Activated B cell treated with CpG ODN at 0.5 μM for 24 hours (primary cell): ENCODE results near the gene HJV. TPM values are rescaled to one million over a fixed set of nuclear protein-coding genes. Genes with fewer than 3 reads are reported as not detected.

Experiments
- ATAC-seq: fragments of 200-7000 bp; cut with Tn5 transposase; one replicate; pipeline ENCODE4 v1.10.0; 2021; ENCODE audit warnings: low read depth, mild to moderate bottlenecking, moderate library complexity
- CTCF ChIA-PET: fragments of 350-600 bp; sonication (Branson Sonifier 250); formaldehyde crosslinking; loops from one replicate; lab custom pipeline; 2021; ENCODE audit warnings: antibody characterized with exemption; lab: Charles Lee
- POLR2A ChIA-PET: fragments of 350-600 bp; sonication (Branson Sonifier 250); formaldehyde crosslinking; loops from one replicate; lab custom pipeline; 2021; ENCODE audit warnings: antibody characterized with exemption; lab: Charles Lee
- DNase-seq: peaks from one replicate; pipeline ENCODE4 v3.0.0; 2022
- H3K27ac Mint-ChIP-seq: one replicate; pipeline ENCODE4 v1.8.0; 2020; ENCODE audit warnings: mixed read lengths
- H3K27me3 Mint-ChIP-seq: one replicate; pipeline ENCODE4 v1.8.0; 2021; ENCODE audit warnings: mixed read lengths
- H3K36me3 Mint-ChIP-seq: one replicate; pipeline ENCODE4 v1.8.0; 2021; ENCODE audit warnings: low read depth, mixed read lengths
- H3K4me1 Mint-ChIP-seq: one replicate; pipeline ENCODE4 v1.8.0; 2021; ENCODE audit warnings: mixed read lengths
- H3K4me3 Mint-ChIP-seq: one replicate; pipeline ENCODE4 v1.8.0; 2020; ENCODE audit warnings: mild to moderate bottlenecking, mixed read lengths
- H3K9me3 Mint-ChIP-seq: one replicate; pipeline ENCODE4 v1.8.0; 2020; ENCODE audit warnings: mixed read lengths
- intact Hi-C: fragments of 100-400 bp; cut with micrococcal nuclease; formaldehyde crosslinking; loops from one replicate; pipeline ENCODE4 v1.15.1; 2024
- total RNA-seq: library from RNA; stranded (reverse); gene quantifications from 2 replicates; pipeline ENCODE4 v1.2.3, GENCODE V29; 2022
- TF ChIP-seq, protein P1 (sequence below): fragments of 200-600 bp; IDR thresholded peaks from one replicate; pipeline ENCODE4 v1.8.0; 2022; ENCODE audit warnings: antibody characterized with exemption, mild to moderate bottlenecking

HJV gene
- total RNA-seq, 1 donor from 2014 or later: not detected

DNA sequence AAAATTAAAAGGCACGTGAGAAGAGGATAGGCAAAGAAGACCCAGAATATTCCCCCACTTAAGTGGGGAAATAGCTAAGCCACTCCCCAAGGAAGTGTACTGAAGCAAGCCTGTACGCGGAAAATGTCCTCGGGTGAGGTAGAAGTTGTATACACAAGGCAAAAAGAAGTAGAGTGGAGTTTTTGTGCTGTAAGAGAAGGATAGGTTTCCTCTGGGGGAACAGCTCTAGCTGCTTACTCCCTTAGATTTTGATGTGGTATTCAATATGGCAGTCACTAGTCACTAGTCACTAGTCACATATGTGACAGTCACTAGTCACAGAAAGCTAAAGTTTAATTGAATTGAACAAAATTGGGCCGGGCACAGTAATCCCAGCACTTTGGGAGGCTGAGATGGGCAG is 32.8 kb downstream of the HJV start:
- H3K9me3 Mint-ChIP-seq: no peaks in the 10 kb centered on the region
- H3K4me3 Mint-ChIP-seq: no peak overlapping the region
- ChIA-PET CTCF (interaction anchor here (5.2 kb wide), 1 partner anchor 10 kb away, joined by 30 read pairs; no protein-coding TSS in a partner anchor), POLR2A (interaction anchor here (1.3 to 13.5 kb wide), 4 partner anchors 5 to 31 kb away, joined by 4 to 579 read pairs (median 294); partner anchors contain the start of genes LIX1L and TXNIP)
- no peaks in the 10 kb centered on the region for H3K27me3 Mint-ChIP-seq
- no peak for DNase-seq
- ATAC-seq: no peak
- peak overlapping the region; percentile 75 for H3K27ac Mint-ChIP-seq
- TF ChIP-seq, protein P1, sequence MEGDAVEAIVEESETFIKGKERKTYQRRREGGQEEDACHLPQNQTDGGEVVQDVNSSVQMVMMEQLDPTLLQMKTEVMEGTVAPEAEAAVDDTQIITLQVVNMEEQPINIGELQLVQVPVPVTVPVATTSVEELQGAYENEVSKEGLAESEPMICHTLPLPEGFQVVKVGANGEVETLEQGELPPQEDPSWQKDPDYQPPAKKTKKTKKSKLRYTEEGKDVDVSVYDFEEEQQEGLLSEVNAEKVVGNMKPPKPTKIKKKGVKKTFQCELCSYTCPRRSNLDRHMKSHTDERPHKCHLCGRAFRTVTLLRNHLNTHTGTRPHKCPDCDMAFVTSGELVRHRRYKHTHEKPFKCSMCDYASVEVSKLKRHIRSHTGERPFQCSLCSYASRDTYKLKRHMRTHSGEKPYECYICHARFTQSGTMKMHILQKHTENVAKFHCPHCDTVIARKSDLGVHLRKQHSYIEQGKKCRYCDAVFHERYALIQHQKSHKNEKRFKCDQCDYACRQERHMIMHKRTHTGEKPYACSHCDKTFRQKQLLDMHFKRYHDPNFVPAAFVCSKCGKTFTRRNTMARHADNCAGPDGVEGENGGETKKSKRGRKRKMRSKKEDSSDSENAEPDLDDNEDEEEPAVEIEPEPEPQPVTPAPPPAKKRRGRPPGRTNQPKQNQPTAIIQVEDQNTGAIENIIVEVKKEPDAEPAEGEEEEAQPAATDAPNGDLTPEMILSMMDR: no peak
- peaks cover 74% of the 10 kb centered on the region for H3K4me1 Mint-ChIP-seq
- H3K36me3 Mint-ChIP-seq: peaks cover 23% of the 10 kb centered on the region
- intact Hi-C loops: loop anchor here (1.0 kb wide), 1 partner anchor 8 kb away; the partner anchor contains the start of gene TXNIP

DNA sequence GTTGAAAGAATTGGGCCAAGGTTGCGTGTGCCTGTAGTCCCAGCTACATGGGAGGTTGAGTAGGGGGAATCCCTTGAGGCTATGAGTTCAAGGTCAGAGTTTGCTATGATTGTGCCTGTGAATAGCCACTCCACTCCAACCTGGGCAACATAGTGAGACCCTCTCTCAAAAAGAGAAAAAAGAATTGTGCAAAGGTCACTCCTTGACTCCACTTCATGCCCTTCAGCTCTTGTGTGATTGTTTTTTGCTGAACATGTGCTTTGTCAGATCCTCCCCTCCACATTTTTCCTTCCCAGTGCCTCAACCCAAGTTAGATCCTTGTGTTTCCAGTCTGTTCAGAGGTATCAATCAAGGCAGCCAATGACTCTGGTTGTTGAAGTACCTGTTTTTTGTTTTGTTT is 33.6 kb downstream of the HJV start:
- no peaks in the 10 kb centered on the region for H3K9me3 Mint-ChIP-seq
- peaks cover 15% of the 10 kb centered on the region for H3K36me3 Mint-ChIP-seq
- no peak overlapping the region for H3K4me3 Mint-ChIP-seq
- ChIA-PET CTCF (interaction anchor here (5.2 kb wide), 1 partner anchor 9 kb away, joined by 30 read pairs; no protein-coding TSS in a partner anchor), POLR2A (interaction anchor here (1.3 to 13.5 kb wide), 5 partner anchors 5 to 64 kb away, joined by 3 to 579 read pairs (median 10); partner anchors contain the start of genes LIX1L and TXNIP)
- H3K4me1 Mint-ChIP-seq: peaks cover 65% of the 10 kb centered on the region
- no peaks in the 10 kb centered on the region for H3K27me3 Mint-ChIP-seq
- TF ChIP-seq, protein P1: no peak
- no peak for DNase-seq
- ATAC-seq: no peak
- H3K27ac Mint-ChIP-seq: peak overlapping the region; percentile 75
- intact Hi-C loops: loop anchor here (1.0 kb wide), 2 partner anchors 8 to 9 kb away; partner anchors contain the start of gene TXNIP

DNA sequence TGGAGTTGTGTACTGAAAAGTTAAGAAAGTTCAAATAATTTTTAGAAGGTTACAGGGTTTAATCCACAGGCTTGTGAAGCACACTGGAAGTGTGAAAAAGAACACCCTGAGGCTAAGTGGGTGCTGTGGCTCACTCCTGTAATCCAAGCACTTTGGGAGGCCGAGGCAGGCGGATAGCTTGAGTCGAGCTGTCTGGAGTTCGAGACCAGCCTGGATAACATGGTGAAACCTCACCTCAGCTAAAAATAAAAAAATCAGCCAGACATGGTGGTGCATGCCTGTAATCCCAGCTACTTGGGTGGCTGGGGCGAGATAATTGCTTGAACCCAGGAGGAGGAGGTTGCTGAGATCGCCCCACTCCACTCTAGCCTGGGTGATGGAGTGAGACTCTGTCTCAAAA is 35.0 kb downstream of the HJV start:
- no peak for ATAC-seq
- Mint-ChIP-seq H3K9me3 (no peaks in the 10 kb centered on the region), H3K27me3 (no peaks in the 10 kb centered on the region), H3K36me3 (peaks cover 1% of the 10 kb centered on the region), H3K4me3 (no peak overlapping the region), H3K27ac (no peak overlapping the region), H3K4me1 (peaks cover 52% of the 10 kb centered on the region)
- ChIA-PET CTCF (no interaction called here), POLR2A (interaction anchor here (1.1 to 13.5 kb wide), 6 partner anchors 7 to 65 kb away, joined by 3 to 579 read pairs (median 4); partner anchors contain the start of gene TXNIP)
- TF ChIP-seq, protein P1: no peak
- intact Hi-C loops: no loop called here
- no peak for DNase-seq

DNA sequence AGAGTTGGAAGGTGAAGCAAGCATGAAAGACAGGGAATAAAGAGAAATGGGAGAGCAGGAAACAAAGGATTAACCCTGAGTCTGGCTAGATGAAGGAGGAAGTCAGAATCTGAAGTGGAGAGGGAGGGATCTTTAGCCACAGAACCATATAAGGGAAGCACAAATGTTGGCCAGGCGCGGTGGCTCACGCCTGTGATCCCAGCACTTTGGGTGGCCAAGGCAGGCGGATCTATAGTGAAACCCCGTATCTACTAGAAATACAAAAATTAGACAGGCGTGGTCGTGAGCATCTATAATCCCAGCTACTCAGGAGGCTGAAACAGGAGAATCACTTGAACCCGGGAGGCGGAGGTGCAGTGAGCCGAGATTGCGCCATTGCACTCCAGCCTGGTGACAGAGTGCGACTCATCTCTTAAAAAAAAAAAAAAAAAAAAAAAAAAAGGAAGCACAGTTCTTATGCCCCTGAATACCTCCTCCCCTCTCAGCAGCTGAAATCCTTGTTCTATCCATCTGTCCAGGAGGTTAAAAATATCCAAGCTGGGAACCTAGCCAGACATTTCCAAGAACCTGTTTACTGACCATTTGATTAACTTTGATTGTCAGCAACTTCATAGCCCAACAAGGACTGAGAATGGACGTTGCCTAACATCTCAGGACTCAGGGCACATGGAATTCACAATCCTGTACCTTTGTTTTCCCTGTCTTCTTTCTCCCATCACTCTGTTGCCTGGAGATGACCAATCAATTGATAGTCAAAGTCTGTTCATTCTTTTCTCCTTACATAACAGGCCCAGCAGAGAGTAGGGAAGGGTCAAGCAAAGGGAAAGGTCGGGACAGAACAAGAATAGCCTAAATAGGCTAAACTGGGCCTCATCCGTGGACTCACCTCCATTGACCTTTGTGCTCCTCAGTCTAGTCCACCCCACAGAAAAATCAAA is 35.8 kb downstream of the HJV start:
- Mint-ChIP-seq H3K4me3 (peak overlapping the region; percentile 28), H3K27ac (peak overlapping the region; percentile 88), H3K36me3 (no peaks in the 10 kb centered on the region), H3K27me3 (no peaks in the 10 kb centered on the region), H3K9me3 (no peaks in the 10 kb centered on the region), H3K4me1 (peaks cover 44% of the 10 kb centered on the region)
- DNase-seq (no peak), ATAC-seq (no peak)
- intact Hi-C loops: no loop called here
- TF ChIP-seq, protein P1: no peak
- ChIA-PET POLR2A (interaction anchor here (1.1 to 13.5 kb wide), 4 partner anchors 8 to 52 kb away, joined by 3 to 579 read pairs (median 4); partner anchors contain the start of gene TXNIP), CTCF (interaction anchor here (0.6 kb wide), 1 partner anchor 20 kb away, joined by 3 read pairs; no protein-coding TSS in a partner anchor)
